ENCODE data around the gene TGFBI.

TGFBI gene

DNA sequence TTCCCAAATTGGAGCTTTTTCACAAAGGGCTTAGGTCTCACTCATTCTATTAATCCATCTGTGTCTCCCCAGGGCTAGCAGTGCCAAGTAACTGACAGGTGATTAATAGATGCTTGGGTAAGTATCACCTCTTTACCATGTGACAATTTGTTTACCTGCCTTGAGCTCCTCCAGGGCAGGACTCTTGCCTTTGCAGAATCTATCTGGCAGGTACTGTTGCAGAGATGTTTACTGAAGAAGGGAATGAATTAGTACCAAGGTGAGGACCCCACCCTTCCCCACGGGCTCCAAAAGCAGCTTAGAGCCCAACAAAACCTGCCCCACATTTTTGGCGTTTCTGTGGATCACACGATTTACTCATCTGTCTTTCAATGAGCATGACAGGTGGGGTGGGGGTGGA is 698 bp upstream of the TGFBI start:
- Histone ChIP-seq H3K36me3 (ENCODE audit: control insufficient read depth, insufficient read depth, low read length) (no peaks in the 10 kb centered on the region), H3K4me3 (replicated peaks; ENCODE audit: low read depth, low read length) (no peak overlapping the region), H3K27me3 (replicated peaks; ENCODE audit: control insufficient read depth, insufficient read depth, low read length) (no peaks in the 10 kb centered on the region; the same call in 1 of the 2 replicates)
- TF ChIP-seq, protein P1, sequence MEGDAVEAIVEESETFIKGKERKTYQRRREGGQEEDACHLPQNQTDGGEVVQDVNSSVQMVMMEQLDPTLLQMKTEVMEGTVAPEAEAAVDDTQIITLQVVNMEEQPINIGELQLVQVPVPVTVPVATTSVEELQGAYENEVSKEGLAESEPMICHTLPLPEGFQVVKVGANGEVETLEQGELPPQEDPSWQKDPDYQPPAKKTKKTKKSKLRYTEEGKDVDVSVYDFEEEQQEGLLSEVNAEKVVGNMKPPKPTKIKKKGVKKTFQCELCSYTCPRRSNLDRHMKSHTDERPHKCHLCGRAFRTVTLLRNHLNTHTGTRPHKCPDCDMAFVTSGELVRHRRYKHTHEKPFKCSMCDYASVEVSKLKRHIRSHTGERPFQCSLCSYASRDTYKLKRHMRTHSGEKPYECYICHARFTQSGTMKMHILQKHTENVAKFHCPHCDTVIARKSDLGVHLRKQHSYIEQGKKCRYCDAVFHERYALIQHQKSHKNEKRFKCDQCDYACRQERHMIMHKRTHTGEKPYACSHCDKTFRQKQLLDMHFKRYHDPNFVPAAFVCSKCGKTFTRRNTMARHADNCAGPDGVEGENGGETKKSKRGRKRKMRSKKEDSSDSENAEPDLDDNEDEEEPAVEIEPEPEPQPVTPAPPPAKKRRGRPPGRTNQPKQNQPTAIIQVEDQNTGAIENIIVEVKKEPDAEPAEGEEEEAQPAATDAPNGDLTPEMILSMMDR (IDR thresholded peaks at IDR 0.05; ENCODE audit: insufficient read depth, low read length, poor library complexity, severe bottlenecking): no peak
- DNase-seq (ENCODE audit: extremely low read depth, insufficient read length): no peak

DNA sequence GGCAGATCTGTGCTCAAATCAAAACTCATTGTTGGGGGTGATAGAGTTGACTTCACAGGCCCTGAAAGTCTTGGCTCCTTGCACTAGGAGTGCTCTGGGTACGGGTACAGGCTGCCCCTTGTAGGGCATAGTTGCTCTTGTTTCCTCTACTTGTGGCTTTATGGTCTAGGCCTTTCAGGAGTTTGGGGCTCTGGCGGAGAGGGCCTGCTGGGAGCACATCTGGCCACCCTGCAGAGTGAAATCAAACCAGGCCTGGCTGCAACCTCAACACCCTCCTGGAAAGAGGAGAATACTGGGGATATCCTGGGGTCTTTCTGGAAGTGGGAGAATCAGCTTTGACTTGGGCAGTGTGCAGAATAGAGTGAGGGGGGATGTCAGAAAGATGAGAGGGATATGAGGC is 1.5 kb downstream of the TGFBI start:
- H3K27me3 ChIP-seq (replicated peaks; ENCODE audit: control insufficient read depth, insufficient read depth, low read length): no peaks in the 10 kb centered on the region; the same call in 1 of the 2 replicates
- H3K4me3 ChIP-seq (replicated peaks; ENCODE audit: low read depth, low read length): no peak overlapping the region
- DNase-seq (ENCODE audit: extremely low read depth, insufficient read length): no peak
- no peaks in the 10 kb centered on the region for H3K36me3 ChIP-seq (ENCODE audit: control insufficient read depth, insufficient read depth, low read length)
- TF ChIP-seq, protein P1 (IDR thresholded peaks at IDR 0.05; ENCODE audit: insufficient read depth, low read length, poor library complexity, severe bottlenecking): no peak

DNA sequence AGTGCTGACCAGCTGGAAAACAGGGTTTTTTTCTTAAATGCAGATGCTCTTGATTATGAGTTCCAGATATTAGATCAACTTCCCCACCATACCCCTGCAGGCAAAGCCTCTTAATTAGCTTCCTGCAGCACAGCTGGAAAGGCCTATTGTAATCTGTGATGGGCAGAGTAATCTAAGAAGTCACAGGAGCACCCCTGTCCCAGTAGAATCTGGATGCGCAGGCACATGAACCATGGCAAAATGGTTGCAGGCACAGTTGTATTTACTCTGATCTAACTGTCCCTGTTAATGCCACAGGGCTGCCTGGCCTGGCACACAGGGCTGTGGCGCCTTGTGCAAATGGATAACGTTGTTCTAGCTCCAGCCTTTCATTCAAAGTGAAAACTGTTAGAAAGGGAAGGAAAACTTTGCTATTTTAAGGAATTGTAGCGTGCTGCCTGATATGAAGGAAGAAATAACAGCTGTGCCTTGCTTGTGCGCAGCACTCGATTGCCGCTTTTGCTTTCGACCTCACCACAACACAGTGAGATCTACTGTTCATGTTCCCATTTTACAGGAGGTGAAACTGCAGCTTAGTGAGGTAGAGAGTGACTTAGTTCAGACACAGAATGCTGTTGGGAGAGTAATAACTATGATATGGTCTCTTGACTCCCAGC is 2.3 kb downstream of the TGFBI start:
- TF ChIP-seq, protein P1 (IDR thresholded peaks at IDR 0.05; ENCODE audit: insufficient read depth, low read length, poor library complexity, severe bottlenecking): no peak
- Histone ChIP-seq H3K36me3 (ENCODE audit: control insufficient read depth, insufficient read depth, low read length) (no peaks in the 10 kb centered on the region), H3K27me3 (replicated peaks; ENCODE audit: control insufficient read depth, insufficient read depth, low read length) (no peaks in the 10 kb centered on the region; the same call in 1 of the 2 replicates), H3K4me3 (replicated peaks; ENCODE audit: low read depth, low read length) (no peak overlapping the region)
- DNase-seq (ENCODE audit: extremely low read depth, insufficient read length): no peak

DNA sequence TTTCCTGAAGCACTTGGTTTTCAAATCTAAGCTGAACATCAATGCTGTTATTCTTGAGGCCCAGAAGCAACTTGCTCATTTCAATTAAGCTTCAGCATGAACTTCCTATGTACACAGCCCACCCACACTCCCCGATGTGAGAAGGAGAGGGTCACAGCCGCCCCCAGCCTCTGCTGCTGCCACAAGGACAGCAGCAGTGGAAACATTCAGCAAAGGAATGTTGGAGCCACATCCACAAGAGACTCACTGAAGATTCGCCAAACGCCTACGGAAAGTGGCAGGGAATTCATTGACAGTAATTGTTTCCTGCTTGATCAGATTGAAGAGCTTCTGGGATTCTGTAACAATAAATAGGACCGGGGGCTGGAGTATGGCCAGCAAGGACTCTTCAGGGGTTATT is 2.9 kb downstream of the TGFBI start:
- TF ChIP-seq, protein P1 (IDR thresholded peaks at IDR 0.05; ENCODE audit: insufficient read depth, low read length, poor library complexity, severe bottlenecking): no peak
- no peak overlapping the region for H3K4me3 ChIP-seq (replicated peaks; ENCODE audit: low read depth, low read length)
- no peaks in the 10 kb centered on the region for H3K36me3 ChIP-seq (ENCODE audit: control insufficient read depth, insufficient read depth, low read length)
- no peak for DNase-seq (ENCODE audit: extremely low read depth, insufficient read length)
- H3K27me3 ChIP-seq (replicated peaks; ENCODE audit: control insufficient read depth, insufficient read depth, low read length): no peaks in the 10 kb centered on the region; the same call in 1 of the 2 replicates

DNA sequence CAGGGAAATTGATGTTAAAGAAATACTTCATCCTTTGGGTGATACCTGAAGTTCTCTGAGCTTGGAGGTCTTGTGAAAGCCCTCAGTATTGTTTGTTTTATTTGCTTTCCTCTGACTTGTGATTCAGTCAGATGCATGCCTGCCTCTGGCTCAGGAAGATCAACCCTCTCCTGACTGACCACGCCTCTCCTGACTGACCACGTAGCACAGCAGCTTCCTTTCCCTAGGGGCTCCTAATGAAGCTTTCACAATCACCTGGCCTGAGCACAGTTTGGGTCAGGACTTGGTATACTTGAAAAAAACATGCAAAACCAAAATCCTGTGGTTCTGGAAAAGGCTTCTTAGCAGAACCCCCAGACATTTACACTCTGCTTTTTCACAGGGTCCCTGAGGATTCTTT is 3.8 kb downstream of the TGFBI start:
- no peak overlapping the region for H3K4me3 ChIP-seq (replicated peaks; ENCODE audit: low read depth, low read length)
- no peaks in the 10 kb centered on the region for H3K36me3 ChIP-seq (ENCODE audit: control insufficient read depth, insufficient read depth, low read length)
- DNase-seq (ENCODE audit: extremely low read depth, insufficient read length): no peak
- no peaks in the 10 kb centered on the region; the same call in 1 of the 2 replicates for H3K27me3 ChIP-seq (replicated peaks; ENCODE audit: control insufficient read depth, insufficient read depth, low read length)
- TF ChIP-seq, protein P1 (IDR thresholded peaks at IDR 0.05; ENCODE audit: insufficient read depth, low read length, poor library complexity, severe bottlenecking): no peak

DNA sequence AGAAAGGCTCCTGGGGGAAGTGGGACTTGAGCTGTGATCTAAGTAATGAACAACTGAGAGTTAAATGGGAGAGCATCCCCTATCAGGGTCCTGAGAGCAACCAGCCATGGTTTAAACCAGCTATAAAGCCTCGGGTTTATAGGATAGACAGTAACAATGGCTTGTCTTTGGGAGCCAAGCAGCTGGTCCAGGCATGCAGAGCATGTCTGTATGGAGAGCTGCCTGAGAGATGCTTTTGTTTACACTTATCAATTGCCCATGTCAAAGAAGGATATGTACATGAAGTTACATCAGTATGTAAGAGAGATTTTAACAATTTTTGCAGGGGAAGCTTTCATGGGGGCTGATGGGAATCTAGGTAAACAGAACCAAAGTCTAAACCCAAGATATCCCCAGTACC is 4.4 kb downstream of the TGFBI start:
- TF ChIP-seq, protein P1 (IDR thresholded peaks at IDR 0.05; ENCODE audit: insufficient read depth, low read length, poor library complexity, severe bottlenecking): no peak
- H3K36me3 ChIP-seq (ENCODE audit: control insufficient read depth, insufficient read depth, low read length): no peaks in the 10 kb centered on the region
- DNase-seq (ENCODE audit: extremely low read depth, insufficient read length): no peak
- H3K4me3 ChIP-seq (replicated peaks; ENCODE audit: low read depth, low read length): no peak overlapping the region
- H3K27me3 ChIP-seq (replicated peaks; ENCODE audit: control insufficient read depth, insufficient read depth, low read length): no peaks in the 10 kb centered on the region

Measured in GM06990 (cell line).